Thyroid gland (tissue), 4 donors: Measurements from ENCODE around the gene RAB40A. TPM values are rescaled to one million over a fixed set of nuclear protein-coding genes. Genes with fewer than 3 reads are reported as not detected.
"Not testable (repeated sequence)": the region's sequence is repeated elsewhere in the genome, so short reads cannot be mapped to it uniquely, and the experiment has no call there.

Source experiments
- DNase-seq, 2 donors: peaks; one replicate each; pipeline ENCODE4 v3.0.0-alpha.2; 2019
- H3K27ac ChIP-seq, 3 donors: fragments of 200-600 bp; sonication (generic); 1 replicate in 2 of 3; 2 replicates in 1 of 3; pipeline ENCODE4 v1.5.1; 2016 to 2019; ENCODE audit warnings: mild to moderate bottlenecking in 1 of 3, moderate library complexity in 1 of 3
- H3K27me3 ChIP-seq: fragments of 200-600 bp; sonication (generic); one replicate; pipeline ENCODE4 v1.5.1; 2019
- H3K36me3 ChIP-seq, 2 donors: fragments of 200-600 bp; sonication (generic); one replicate each; pipeline ENCODE4 v1.5.1; 2016 to 2019
- H3K4me1 ChIP-seq, 2 donors: fragments of 200-600 bp; sonication (generic); one replicate each; pipeline ENCODE4 v1.5.1; 2017 to 2019
- H3K4me3 ChIP-seq, 3 donors: fragments of 200-600 bp; sonication (generic); replicated peaks in 1 of 3; 1 replicate in 2 of 3; 2 replicates in 1 of 3; pipeline ENCODE4 v1.5.1; 2016; ENCODE audit warnings: mild to moderate bottlenecking in 1 of 3
- H3K9me3 ChIP-seq: fragments of 200-600 bp; sonication (generic); one replicate; pipeline ENCODE4 v1.5.1; 2017
- CTCF ChIP-seq, 6 experiments: fragments of 200-600 bp in 3 of 6; fragments of 450-650 bp in 3 of 6; sonication (generic) in 3 of 6; IDR thresholded peaks; one replicate each; pipeline ENCODE4 v1.5.1; 2016 to 2019; ENCODE audit warnings: antibody characterized with exemption in 6 of 6, mild to moderate bottlenecking in 2 of 6, inconsistent platforms in 1 of 6, moderate library complexity in 1 of 6
- POLR2A ChIP-seq, 2 donors: fragments of 450-650 bp; IDR thresholded peaks; one replicate each; pipeline ENCODE4 v1.6.1; 2017; ENCODE audit warnings: antibody characterized with exemption in 2 of 2, mild to moderate bottlenecking in 2 of 2, moderate library complexity in 1 of 2
- WGBS, 2 donors: methylation state at CpG; one replicate each; pipeline ENCODE4 v1.1.5; 2017; 5-methylcytosine and 5-hydroxymethylcytosine counted together
- intact Hi-C: fragments of 100-400 bp; cut with DNase I; formaldehyde crosslinking; loops from one replicate; pipeline ENCODE4 v1.15.1; 2023
- total RNA-seq, 4 donors: library from RNA; depleted of rRNA; stranded (reverse); fragments of >200 nt; gene quantifications; one replicate each; pipeline ENCODE4 v1.2.3, GENCODE V29; 2016

The RAB40A gene
- total RNA-seq, 4 donors from 2014 or later: 0.33 to 0.71 (median 0.58) TPM

GRCh38 chrX:103464072-103464773, 55.1 kb downstream of the RAB40A start:
- H3K27ac ChIP-seq: no peak overlapping the region
- peak; percentile 11 to 16 for DNase-seq
- 36 to 62% methylated on average over 8 of the region's 8 CpGs for WGBS, 2 donors
- H3K27me3 ChIP-seq: no peaks in the 10 kb centered on the region
- H3K36me3 ChIP-seq: no peaks in the 10 kb centered on the region
- no peak for TF ChIP-seq POLR2A (IDR thresholded peaks at IDR 0.05)
- peak in 2 of 6 experiments; percentile 25 to 33 for TF ChIP-seq CTCF (IDR thresholded peaks at IDR 0.05)
- no peaks in the 10 kb centered on the region for H3K4me1 ChIP-seq
- no peaks in the 10 kb centered on the region for H3K9me3 ChIP-seq
- intact Hi-C loops: no loop called here
- no peak overlapping the region for H3K4me3 ChIP-seq

GRCh38 chrX:103461156-103461555, 58.1 kb downstream of the RAB40A start:
- no peaks in the 10 kb centered on the region for H3K27me3 ChIP-seq
- H3K27ac ChIP-seq: no peak overlapping the region
- no peak overlapping the region for H3K4me3 ChIP-seq
- no peaks in the 10 kb centered on the region for H3K9me3 ChIP-seq
- H3K36me3 ChIP-seq: no peaks in the 10 kb centered on the region
- 93 to 95% methylated on average over 1 of the region's 1 CpG for WGBS, 2 donors
- intact Hi-C loops: no loop called here
- DNase-seq: no peak
- H3K4me1 ChIP-seq: no peaks in the 10 kb centered on the region
- no peak for TF ChIP-seq POLR2A (IDR thresholded peaks at IDR 0.05)
- no peak for TF ChIP-seq CTCF (IDR thresholded peaks at IDR 0.05)

- H3K36me3 ChIP-seq, DNase-seq, H3K4me3 ChIP-seq, H3K27me3 ChIP-seq, H3K4me1 ChIP-seq, H3K27ac ChIP-seq, H3K9me3 ChIP-seq, intact Hi-C loops: not testable (repeated sequence)
- WGBS, 2 donors: 92 to 99% methylated on average over 6 to 7 of the region's 15 CpGs
These were observed 59.1 kb downstream of the RAB40A start for GRCh38 chrX:103460001-103460755.

- 74 to 80% methylated on average over 2 of the region's 2 CpGs for WGBS, 2 donors
- DNase-seq: no peak
- Histone ChIP-seq H3K4me3 (no peak overlapping the region), H3K27ac (no peak overlapping the region), H3K4me1 (no peaks in the 10 kb centered on the region), H3K36me3 (no peaks in the 10 kb centered on the region), H3K27me3 (no peaks in the 10 kb centered on the region), H3K9me3 (no peaks in the 10 kb centered on the region)
- intact Hi-C loops: no loop called here
- TF ChIP-seq CTCF (IDR thresholded peaks at IDR 0.05) (no peak), POLR2A (IDR thresholded peaks at IDR 0.05) (no peak)
These were observed 65.6 kb downstream of the RAB40A start for GRCh38 chrX:103453655-103454054.

Other genes with a start within 250 kb of the RAB40A start
- 1 to 10 TPM in 2 of 4 donors, under 1 TPM in 1, not detected in 1; 0.88 to 2.2 (median 1.0) TPM for gene TCEAL5, start 242.7 kb downstream of the RAB40A start, total RNA-seq
- 100 to 1,000 TPM in 2 of 4 donors, 10 to 100 TPM in 2; 91.4 to 113 (median 102) TPM for gene BEX2, start 208.5 kb downstream of the RAB40A start, total RNA-seq
- 1 to 10 TPM; 2.3 to 6.6 (median 4.1) TPM for gene TCEAL7, start 189.2 kb downstream of the RAB40A start, total RNA-seq
- 100 to 1,000 TPM; 123 to 140 (median 132) TPM for gene TCEAL9, start 163.0 kb downstream of the RAB40A start, total RNA-seq
- 100 to 1,000 TPM; 284 to 491 (median 355) TPM for gene BEX3, start 143.0 kb downstream of the RAB40A start, total RNA-seq
- 10 to 100 TPM; 72.0 to 91.8 (median 79.8) TPM for gene TCEAL4, start 66.0 kb upstream of the RAB40A start, total RNA-seq
- 10 to 100 TPM; 38.1 to 61.1 (median 43.7) TPM for gene TCEAL3, start 88.5 kb upstream of the RAB40A start, total RNA-seq
- 10 to 100 TPM; 58.2 to 79.0 (median 65.5) TPM for gene TCEAL1, start 109.5 kb upstream of the RAB40A start, total RNA-seq
- gene MORF4L2, start 167.2 kb upstream of the RAB40A start, total RNA-seq: 100 to 1,000 TPM; 273 to 382 (median 361) TPM
- gene TMEM31, start 191.4 kb upstream of the RAB40A start, total RNA-seq: not detected